GM18867 (cell line): ENCODE data around the gene ARHGAP10.

Experiments
- ATAC-seq: cut with Tn5 transposase; IDR thresholded peaks from one replicate; pipeline ENCODE4 v1.9.1; 2021; ENCODE audit warnings: mild to moderate bottlenecking, moderate library complexity; ENCODE audit not compliant: unreplicated experiment

Gene ARHGAP10

DNA sequence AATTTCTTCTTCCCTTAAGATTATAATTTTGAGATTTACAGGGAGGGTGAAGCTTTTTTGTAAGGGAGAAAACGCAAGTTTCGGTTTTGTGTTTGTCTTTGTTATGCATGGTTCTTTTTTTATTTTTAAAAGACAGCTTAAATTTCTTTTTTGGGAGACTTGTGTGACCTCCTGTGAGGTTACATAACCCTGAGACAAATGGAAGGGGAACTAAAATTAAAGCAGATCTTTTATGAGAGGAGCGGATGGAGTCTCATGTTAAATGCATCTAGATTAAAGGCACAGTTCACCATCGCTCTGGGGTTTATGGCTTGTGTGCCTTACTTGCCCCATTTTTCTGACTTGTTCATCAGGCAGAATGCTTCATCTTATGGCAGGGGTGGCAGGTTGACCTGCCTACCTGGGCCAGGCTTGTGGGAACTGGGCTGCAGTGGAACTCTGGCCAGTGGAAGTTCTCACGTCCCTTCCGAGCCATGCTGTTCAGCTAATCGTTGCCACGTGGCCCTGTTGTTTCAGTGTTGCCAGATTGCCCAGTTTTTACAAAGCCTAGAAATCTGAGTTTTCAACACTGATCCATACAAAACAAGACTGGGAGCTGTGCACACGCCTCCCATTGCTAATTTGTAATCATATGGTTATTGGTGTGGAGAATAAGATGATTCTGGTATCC is 291.8 kb downstream of the ARHGAP10 start:
- no peak for ATAC-seq

DNA sequence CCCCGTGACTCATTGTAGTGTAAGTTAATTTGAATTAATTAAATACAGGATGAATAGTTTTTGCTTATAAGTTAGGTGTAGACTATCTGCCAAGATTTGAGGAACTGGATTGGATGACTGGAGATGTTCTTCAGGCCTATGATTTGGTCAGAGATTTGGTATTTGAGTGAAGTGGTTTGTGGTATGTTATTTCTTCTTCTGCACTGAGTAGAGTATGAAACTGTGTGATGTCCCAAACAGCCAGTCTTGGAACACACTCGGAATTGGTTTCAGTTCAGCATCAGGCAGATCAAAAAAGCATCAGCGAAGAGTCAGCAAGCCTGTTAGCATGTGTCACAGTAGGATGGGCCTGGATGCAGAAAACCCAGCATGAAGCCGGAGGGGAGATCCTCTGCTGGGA is 294.1 kb downstream of the ARHGAP10 start:
- no peak for ATAC-seq

DNA sequence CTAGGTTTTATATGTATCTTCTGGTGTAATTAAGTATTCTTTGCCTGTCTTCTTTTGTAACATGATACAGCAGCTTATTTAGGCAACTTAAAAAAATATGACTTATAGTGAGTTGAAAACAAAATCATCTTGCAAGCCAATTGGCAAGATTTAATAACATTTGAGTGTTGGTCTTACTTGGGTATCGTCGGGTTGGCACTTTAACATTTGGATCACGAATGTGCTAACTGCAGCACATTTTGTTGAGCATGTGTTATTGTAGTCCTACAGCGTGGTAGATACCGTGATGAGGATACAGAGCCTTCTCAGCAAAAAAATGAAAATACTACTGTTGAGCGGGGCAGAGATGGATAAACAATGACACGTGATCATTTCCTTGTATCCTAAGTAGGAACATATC is 295.3 kb downstream of the ARHGAP10 start:
- no peak for ATAC-seq

DNA sequence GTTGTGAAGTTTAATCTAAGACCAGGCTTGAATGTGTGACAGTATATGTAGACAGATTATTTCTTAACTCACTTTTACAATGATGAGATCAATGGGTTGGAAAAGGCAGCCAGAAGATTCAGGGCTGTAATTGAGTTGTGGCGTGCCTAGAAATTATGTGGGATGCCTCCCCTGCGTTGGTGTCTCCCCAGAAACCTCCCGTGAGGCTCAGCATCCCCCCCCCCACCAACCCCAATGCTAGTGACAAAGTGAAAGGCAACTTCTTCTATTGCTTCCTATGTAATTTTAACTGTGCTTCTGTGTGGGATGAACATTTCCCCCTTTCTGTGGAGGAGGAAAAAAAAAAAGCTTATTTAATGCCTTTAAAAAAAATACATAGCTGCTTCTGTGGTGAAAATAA is 297.9 kb downstream of the ARHGAP10 start:
- no peak for ATAC-seq

- no peak for ATAC-seq
Observed at GRCh38 chr4:148030193-148030873, 298.4 kb downstream of the ARHGAP10 start.

GRCh38 chr4:148034813-148035212 is 302.9 kb downstream of the ARHGAP10 start:
- ATAC-seq, result no peak

GRCh38 chr4:148041606-148042329 is 309.9 kb downstream of the ARHGAP10 start:
- no peak for ATAC-seq

GRCh38 chr4:148044089-148044911 is 312.4 kb downstream of the ARHGAP10 start:
- ATAC-seq, result peak; percentile 14

DNA sequence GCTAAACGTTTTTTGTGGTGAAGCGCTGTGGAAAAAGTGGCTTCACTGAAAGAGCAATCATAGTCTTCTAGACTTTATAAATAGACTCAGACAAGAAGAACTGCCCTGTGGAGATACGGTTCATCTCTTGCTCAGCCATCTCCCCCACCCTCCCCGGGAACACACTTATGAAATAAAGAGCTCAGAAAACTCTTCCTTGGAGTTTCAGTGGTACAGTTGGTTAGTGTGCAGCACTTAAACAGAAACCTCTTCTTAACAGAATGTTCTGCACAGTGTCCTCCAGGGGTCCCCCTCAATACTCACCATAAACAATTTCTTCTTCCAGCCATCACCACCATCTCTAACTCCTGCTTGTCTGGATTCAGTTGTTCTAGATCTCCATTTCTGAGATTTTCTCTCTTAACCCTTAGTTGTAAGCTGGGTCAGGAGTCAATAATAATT is 313.0 kb downstream of the ARHGAP10 start:
- ATAC-seq, result peak; percentile 90

GRCh38 chr4:148048598-148048997 is 316.7 kb downstream of the ARHGAP10 start:
- no peak for ATAC-seq

GRCh38 chr4:148051403-148051802 is 319.5 kb downstream of the ARHGAP10 start:
- ATAC-seq, result no peak

DNA sequence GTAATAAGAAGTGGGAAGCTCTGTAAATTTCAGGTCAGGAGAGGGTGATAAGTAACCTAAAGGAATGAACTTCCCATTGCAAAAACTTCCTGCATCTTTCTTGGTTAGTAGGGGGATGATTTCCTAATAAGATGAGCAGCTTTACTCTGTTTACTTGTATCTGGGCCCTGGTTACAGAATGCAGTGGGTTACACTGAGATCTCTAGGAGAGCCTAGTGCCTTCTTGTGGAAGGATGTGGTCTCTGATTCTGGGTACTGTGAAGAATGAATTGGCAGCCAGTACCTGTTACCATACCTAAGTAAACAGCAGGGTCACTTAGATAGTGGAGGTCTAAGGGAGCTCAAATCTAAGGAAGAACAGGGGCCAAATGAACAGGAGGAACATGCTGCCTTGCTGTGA is 320.6 kb downstream of the ARHGAP10 start:
- ATAC-seq, result no peak

GRCh38 chr4:148053298-148054003 is 321.6 kb downstream of the ARHGAP10 start:
- no peak for ATAC-seq

GRCh38 chr4:148054275-148054674 is 322.4 kb downstream of the ARHGAP10 start:
- no peak for ATAC-seq

- ATAC-seq, result no peak
Observed at GRCh38 chr4:148055844-148056243, 324.0 kb downstream of the ARHGAP10 start.

- ATAC-seq, result peak; percentile 80
Observed at GRCh38 chr4:148056879-148057278, 325.0 kb downstream of the ARHGAP10 start.

- peak; percentile 26 for ATAC-seq
Observed at GRCh38 chr4:148057516-148057915, 325.6 kb downstream of the ARHGAP10 start.

GRCh38 chr4:148057984-148058859 is 326.3 kb downstream of the ARHGAP10 start:
- no peak for ATAC-seq

- peak; percentile 36 for ATAC-seq
Observed at GRCh38 chr4:148059617-148060180, 327.8 kb downstream of the ARHGAP10 start.
